Large intestine (tissue), 3 donors: ENCODE data around the gene LRRC1. TPM values are rescaled to one million over a fixed set of nuclear protein-coding genes. Genes with fewer than 3 reads are reported as not detected.
"Not testable (repeated sequence)": the region's sequence is repeated elsewhere in the genome, so short reads cannot be mapped to it uniquely, and the experiment has no call there.

Experiments used
- DNase-seq, 2 donors: peaks; one replicate each; pipeline versions ENCODE4 v3.0.0 to v3.0.0-alpha.2; 2013
- H3K27ac ChIP-seq: one replicate; pipeline ENCODE4 v1.5.1; 2013; ENCODE audit warnings: low read length
- H3K27me3 ChIP-seq: 2 replicates; pipeline ENCODE4 v1.6.1; 2013; ENCODE audit warnings: low read length; ENCODE audit not compliant: control insufficient read depth, insufficient read depth
- H3K36me3 ChIP-seq: 2 replicates; pipeline ENCODE4 v1.6.1; 2013; ENCODE audit warnings: low read length; ENCODE audit not compliant: control insufficient read depth, insufficient read depth
- H3K4me1 ChIP-seq: one replicate; pipeline ENCODE4 v1.6.1; 2013; ENCODE audit warnings: low read length; ENCODE audit not compliant: control insufficient read depth, insufficient read depth
- H3K4me3 ChIP-seq: one replicate; pipeline ENCODE4 v1.5.1; 2013; ENCODE audit warnings: low read length
- H3K9me3 ChIP-seq: one replicate; pipeline ENCODE4 v1.6.1; 2013; ENCODE audit warnings: mild to moderate bottlenecking, low read depth, low read length, moderate library complexity; ENCODE audit not compliant: control insufficient read depth
- WGBS: methylation state at CpG from one replicate; pipeline ENCODE4 v1.1.5; 2013; ENCODE audit warnings: low lambda C conversion rate; ENCODE audit not compliant: insufficient coverage; 5-methylcytosine and 5-hydroxymethylcytosine counted together
- polyA plus RNA-seq: library from polyadenylated mRNA; unstranded; fragments of 120-200 nt; gene quantifications from one replicate; pipeline ENCODE4 v1.2.1, GENCODE V29; 2013

Gene LRRC1
- polyA plus RNA-seq, 1 donor, result 40.6 TPM

DNA sequence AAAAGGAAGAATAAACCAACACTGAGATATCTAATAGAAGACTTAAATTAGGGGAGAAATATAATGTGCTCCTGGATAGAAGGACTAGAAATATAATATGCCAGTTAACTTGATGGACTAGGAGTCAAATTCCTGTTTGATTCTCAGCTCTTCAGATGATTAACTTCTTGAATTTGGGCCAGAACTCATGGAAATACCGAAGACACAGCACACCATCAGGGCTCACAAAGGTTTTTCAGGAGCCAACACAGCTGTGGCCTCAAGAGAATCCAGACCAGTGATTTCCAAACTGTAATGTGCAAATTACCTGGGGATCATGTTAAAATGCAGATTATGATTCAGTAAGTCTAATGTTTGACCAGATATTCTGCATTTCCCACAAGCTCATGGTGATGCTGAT lies 33.8 kb upstream of the LRRC1 start:
- no peaks in the 10 kb centered on the region for H3K27me3 ChIP-seq
- H3K27ac ChIP-seq, result no peak overlapping the region
- no peak for DNase-seq
- H3K4me3 ChIP-seq, result no peak overlapping the region
- no CpG with 5 or more reads among the region's 1 CpG for WGBS
- H3K36me3 ChIP-seq, result no peaks in the 10 kb centered on the region
- H3K9me3 ChIP-seq, result no peaks in the 10 kb centered on the region
- H3K4me1 ChIP-seq, result no peaks in the 10 kb centered on the region

- WGBS, result no CpG with 5 or more reads among the region's 3 CpGs
- H3K4me3 ChIP-seq, result no peak overlapping the region
- H3K27ac ChIP-seq, result no peak overlapping the region
- H3K27me3 ChIP-seq, result no peaks in the 10 kb centered on the region
- no peaks in the 10 kb centered on the region for H3K36me3 ChIP-seq
- peaks cover 5% of the 10 kb centered on the region for H3K4me1 ChIP-seq
- H3K9me3 ChIP-seq, result no peaks in the 10 kb centered on the region
- DNase-seq, result no peak
These were observed 29.5 kb upstream of the LRRC1 start for GRCh38 chr6:53765270-53765669.

DNA sequence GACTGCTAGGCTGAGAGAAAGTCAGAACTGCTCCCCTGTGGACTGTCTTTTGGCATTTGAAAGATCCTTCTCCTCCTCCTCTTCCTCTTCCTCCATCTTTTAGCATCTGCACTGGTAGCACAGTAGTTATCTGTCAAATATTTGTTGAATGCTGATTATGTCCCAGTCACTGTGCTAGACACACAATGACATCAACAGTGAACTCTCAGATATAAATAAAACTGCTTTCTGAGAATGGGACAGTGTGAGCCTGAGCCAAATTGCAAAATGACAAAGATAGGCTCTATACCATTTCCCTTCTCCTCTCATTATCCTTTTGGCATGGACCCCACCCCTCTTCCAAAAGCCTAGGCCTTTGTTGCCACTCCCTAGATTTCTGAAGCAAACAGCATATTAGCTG lies 27.9 kb upstream of the LRRC1 start:
- H3K4me1 ChIP-seq, result peaks cover 18% of the 10 kb centered on the region
- no peaks in the 10 kb centered on the region for H3K27me3 ChIP-seq
- H3K9me3 ChIP-seq, result no peaks in the 10 kb centered on the region
- no peak for DNase-seq
- H3K36me3 ChIP-seq, result no peaks in the 10 kb centered on the region
- no peak overlapping the region for H3K4me3 ChIP-seq
- H3K27ac ChIP-seq, result no peak overlapping the region

- Histone ChIP-seq H3K27ac (no peak overlapping the region), H3K4me3 (no peak overlapping the region), H3K36me3 (no peaks in the 10 kb centered on the region), H3K27me3 (no peaks in the 10 kb centered on the region), H3K9me3 (no peaks in the 10 kb centered on the region), H3K4me1 (peaks cover 20% of the 10 kb centered on the region)
- WGBS, result no CpG with 5 or more reads among the region's 4 CpGs
- no peak for DNase-seq
These were observed 26.9 kb upstream of the LRRC1 start for GRCh38 chr6:53767941-53768340.

GRCh38 chr6:53768636-53769035 lies 26.2 kb upstream of the LRRC1 start:
- no peak overlapping the region for H3K27ac ChIP-seq
- 100% methylated on average over 2 of the region's 2 CpGs for WGBS
- H3K36me3 ChIP-seq, result no peaks in the 10 kb centered on the region
- H3K4me3 ChIP-seq, result no peak overlapping the region
- DNase-seq, result no peak
- H3K4me1 ChIP-seq, result peaks cover 23% of the 10 kb centered on the region
- no peaks in the 10 kb centered on the region for H3K27me3 ChIP-seq
- H3K9me3 ChIP-seq, result no peaks in the 10 kb centered on the region

GRCh38 chr6:53770780-53771249 lies 24.0 kb upstream of the LRRC1 start:
- peaks cover 23% of the 10 kb centered on the region for H3K4me1 ChIP-seq
- H3K36me3 ChIP-seq, result no peaks in the 10 kb centered on the region
- H3K9me3 ChIP-seq, result peaks cover 5% of the 10 kb centered on the region
- peak; percentile 45 to 79 for DNase-seq
- WGBS, result 20% methylated on average over 1 of the region's 2 CpGs
- H3K27me3 ChIP-seq, result no peaks in the 10 kb centered on the region
- no peak overlapping the region for H3K4me3 ChIP-seq
- H3K27ac ChIP-seq, result peak overlapping the region; percentile 43

DNA sequence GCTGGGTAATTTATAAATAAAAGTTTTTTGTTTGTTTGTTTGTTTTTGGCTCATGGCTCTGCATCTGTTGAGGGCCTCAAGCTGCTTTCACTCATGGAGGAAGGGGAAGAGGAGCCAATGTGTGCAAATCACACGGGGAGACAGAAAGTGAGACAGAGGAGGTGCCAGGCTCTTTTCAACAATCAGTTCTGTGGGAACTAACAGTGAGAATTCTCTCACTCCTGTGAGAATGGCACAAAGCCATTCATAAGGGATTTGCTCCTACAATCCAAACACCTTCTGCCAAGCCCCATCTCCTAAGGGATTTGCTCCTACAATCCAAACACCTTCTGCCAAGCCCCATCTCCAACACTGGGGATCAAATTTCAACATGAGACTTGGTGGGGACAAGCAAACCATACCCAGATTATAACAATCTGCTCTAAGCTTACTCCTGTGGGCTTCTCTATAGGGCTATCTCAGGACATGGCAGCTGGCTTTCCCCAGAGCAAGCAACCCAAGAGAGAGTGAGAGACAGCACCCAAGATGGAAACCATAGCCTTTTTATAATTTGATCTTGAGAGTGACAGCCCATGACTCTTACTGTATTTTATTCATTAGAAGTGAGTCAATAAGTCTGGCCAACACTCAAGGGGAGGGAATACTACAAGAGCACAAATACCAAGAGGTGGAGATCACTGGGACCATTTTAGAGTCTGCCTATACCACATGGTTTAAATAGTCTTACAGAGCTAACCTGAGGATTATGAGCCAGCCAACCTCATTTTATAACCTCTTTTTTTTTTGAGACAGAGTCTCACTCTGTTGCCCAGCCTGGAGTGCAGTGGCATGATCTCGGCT lies 22.8 kb upstream of the LRRC1 start:
- H3K36me3 ChIP-seq, result no peaks in the 10 kb centered on the region
- peak overlapping the region; percentile 43 for H3K27ac ChIP-seq
- no peak for DNase-seq
- no peak overlapping the region for H3K4me3 ChIP-seq
- peaks cover 5% of the 10 kb centered on the region for H3K9me3 ChIP-seq
- H3K27me3 ChIP-seq, result no peaks in the 10 kb centered on the region
- H3K4me1 ChIP-seq, result peaks cover 23% of the 10 kb centered on the region
- no CpG with 5 or more reads among the region's 2 CpGs for whole genome bisulfite sequencing

DNA sequence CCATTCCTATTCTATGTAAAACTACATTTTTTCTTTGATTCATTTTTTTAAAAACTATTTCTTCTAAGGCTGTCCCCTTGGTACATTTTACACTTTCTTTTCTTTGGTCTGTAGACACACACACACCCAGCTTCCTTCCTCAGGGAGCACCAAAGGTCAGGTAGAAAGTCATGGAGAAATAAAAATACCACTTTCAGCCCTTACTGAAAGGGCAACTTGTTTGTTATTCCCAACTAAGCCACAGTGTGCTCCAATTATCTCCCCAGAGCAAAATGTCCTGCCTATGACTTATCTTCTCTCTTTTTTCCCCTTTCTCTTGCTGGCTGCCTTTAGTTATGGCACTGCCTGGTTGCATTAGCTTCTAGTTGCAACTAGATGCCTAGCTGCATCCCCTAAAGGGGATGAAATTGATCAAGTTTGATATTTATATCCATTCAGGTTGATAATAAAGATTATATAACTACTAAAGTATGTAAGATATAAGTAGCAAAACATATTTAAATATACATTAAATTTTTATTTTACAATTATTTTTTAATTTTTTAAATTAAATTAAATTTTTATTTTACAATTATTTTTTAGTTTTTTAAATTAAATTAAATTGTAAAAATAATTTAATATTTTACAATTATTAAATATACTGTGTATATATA lies 21.6 kb upstream of the LRRC1 start:
- no peak for DNase-seq
- H3K4me3 ChIP-seq, result no peak overlapping the region
- H3K4me1 ChIP-seq, result peaks cover 23% of the 10 kb centered on the region
- H3K36me3 ChIP-seq, result no peaks in the 10 kb centered on the region
- H3K9me3 ChIP-seq, result peaks cover 5% of the 10 kb centered on the region
- H3K27ac ChIP-seq, result no peak overlapping the region
- no peaks in the 10 kb centered on the region for H3K27me3 ChIP-seq

GRCh38 chr6:53776152-53776551 lies 18.7 kb upstream of the LRRC1 start:
- not testable (repeated sequence) for H3K27me3 ChIP-seq, H3K4me3 ChIP-seq, DNase-seq, H3K27ac ChIP-seq, H3K36me3 ChIP-seq, H3K9me3 ChIP-seq
- WGBS, result no CpG with 5 or more reads among the region's 2 CpGs
- H3K4me1 ChIP-seq, result peaks cover 13% of the 10 kb centered on the region

GRCh38 chr6:53784991-53785390 lies 9.8 kb upstream of the LRRC1 start:
- H3K27me3 ChIP-seq, H3K27ac ChIP-seq, H3K9me3 ChIP-seq, H3K4me3 ChIP-seq, H3K4me1 ChIP-seq, H3K36me3 ChIP-seq, DNase-seq: not testable (repeated sequence)

DNA sequence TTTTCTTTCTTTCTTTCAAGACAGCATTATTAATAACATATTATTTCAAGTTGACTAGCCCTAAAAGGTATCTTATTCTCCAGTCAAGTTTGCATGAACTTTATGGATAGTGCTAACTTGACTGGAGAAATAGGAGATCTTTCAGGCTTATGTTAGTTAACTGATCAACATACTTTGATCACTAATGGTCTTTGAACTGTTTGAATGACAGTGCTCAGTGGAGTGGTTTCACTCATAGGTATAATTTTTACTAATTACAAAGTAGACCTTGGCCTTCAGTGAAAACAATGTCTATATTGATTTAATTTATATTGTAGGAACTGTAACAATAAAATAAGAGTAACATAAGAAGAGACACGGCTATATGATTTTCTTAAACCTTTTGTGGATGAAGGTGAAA lies 8.0 kb upstream of the LRRC1 start:
- no peaks in the 10 kb centered on the region for H3K4me1 ChIP-seq
- DNase-seq, result no peak
- H3K36me3 ChIP-seq, result no peaks in the 10 kb centered on the region
- H3K27me3 ChIP-seq, result no peaks in the 10 kb centered on the region
- no peak overlapping the region for H3K27ac ChIP-seq
- WGBS, result 92% methylated on average over 1 of the region's 1 CpG
- no peak overlapping the region for H3K4me3 ChIP-seq
- H3K9me3 ChIP-seq, result peaks cover 9% of the 10 kb centered on the region
